Measurements from ENCODE around the gene AMBN.
"Not testable (repeated sequence)": the region's sequence is repeated elsewhere in the genome, so short reads cannot be mapped to it uniquely, and the experiment has no call there.

Gene AMBN

DNA sequence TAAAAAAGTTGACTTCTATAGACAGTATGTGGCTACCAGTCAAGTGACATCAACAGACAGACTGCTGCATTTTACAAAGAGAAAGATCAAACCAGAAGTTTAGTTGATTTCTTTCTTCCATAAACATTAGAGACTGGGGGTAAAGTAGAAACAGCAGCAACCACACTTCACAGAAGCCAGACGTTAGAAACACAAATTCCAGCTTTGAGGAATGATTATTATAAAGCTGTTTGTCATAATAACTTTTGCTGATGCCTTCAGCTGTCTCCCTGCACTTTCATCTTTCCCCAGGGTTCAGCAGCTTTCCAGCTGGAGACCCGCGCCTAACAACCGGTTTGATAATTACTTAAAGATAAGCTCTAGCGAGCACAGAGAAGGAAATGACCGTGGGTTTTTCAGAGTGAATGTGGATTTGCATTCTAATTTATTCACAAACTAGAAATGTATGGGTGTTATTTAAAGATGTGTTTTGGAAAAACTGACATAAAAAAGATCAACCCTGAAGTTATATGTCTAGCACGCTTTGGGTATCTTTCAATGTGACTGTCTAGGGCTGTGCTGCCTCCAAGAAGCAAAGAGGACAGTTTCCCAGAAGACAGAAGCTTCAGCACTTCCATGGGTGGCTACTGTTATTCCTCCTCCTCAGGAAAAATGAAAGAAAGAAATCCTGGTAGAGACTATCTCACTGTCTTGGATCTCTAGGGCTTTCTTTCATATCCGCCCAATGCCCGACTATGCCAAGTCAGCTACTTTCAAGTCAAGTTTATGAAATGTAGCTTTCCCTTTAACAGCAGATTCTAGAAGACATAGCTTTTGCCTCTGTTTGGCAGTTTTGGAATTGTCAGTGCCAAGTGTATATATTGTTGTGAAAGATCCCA is 21.5 kb downstream of the AMBN start:
- no peak for FAIRE-seq

DNA sequence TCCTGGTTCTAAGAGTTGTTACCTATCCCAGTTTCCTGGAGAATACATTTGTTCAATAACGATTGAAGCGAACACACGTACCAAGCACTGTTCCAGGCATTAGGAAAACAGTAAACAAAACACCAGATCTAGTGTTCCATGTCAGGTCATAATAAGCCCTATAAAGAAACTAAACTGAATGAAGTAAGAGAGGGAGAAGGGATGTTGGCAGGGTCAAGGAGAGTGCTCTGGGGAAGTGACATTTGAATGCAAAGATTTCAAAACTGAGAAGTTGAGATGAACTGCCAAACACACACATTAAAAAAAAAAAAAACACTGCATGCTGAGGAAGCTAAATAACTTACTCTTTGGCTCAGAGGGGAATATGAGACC is 22.1 kb downstream of the AMBN start:
- FAIRE-seq: no peak

DNA sequence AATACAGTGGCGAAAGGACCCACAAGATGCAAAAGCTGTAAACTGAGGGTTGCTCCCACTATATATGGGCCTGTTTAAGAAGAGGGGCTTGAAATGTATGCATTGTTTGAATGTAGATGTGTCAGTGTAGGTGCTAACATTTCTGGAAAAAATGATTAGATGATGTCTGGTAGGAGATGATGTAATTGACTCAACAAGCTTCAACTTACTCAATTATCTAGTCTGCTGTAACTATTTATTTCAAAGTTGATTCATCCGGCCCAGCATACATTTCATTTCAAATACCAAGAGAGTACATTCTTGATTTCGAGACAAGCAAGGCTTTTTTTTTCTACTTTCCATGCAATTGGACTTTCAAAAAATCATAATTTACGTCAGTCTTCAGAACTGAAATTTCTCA is 27.2 kb downstream of the AMBN start:
- FAIRE-seq: no peak

DNA sequence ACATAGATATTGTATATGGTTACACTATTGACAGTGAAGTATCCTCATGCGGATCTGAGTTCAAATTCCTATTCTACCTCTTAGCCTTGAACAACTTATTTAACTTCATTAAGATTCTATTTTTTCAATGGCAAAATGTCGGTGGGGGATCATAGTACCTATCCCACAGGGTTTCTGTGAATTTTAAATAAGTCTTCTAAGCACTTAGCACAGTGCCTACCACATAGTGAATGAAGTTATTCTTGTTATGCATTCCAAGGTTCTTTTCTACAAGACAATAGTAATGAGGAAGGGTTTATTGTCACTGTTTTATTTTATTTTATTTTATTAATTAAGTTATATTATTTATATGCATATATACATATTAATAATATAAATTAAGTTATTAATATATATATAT is 27.7 kb downstream of the AMBN start:
- peak; percentile 41 for FAIRE-seq

DNA sequence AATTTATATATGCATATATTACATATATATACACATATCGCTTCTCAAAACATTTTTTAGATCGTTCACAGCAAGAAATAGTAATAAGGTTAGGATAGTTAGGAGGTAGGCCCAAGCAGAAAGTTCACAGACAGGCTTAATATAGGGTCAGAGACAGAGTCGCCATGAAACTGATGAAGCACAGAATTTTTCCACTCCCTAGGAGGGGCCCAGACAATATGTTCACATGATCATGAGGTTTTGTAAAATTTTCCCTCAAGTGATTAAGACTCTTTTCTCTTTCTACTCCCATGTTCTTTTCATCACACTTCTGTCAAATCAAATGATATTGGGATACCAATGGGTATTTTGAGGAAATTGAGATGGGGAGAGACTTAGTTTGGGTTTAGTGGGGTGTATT is 31.3 kb downstream of the AMBN start:
- no peak for FAIRE-seq

DNA sequence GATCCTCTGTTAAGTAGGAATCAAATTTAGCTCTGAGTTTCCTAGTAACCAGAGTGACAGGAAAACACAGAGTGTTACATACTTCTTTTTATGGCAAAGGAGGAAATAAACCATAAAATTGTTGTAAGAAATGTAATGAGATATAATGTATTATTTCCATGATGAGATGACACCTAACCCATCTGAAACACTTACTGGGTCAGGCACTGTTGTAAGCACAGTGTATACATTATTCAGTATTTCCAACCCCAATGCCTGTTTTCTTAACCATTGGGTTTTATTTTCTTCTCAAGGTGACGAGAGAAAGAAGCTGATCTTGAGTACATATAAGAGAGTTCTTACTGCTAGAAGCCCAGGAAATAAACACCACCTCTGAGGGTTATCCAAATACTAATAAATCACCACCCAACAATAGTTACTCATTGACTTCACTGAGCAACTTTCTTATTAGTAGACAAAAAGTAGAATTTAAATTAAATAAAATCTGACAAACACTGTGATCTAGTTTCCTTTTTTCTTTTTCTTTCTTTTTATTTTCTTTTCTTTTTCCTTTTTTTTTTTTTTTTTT is 32.3 kb downstream of the AMBN start:
- peak; percentile 94 for FAIRE-seq

DNA sequence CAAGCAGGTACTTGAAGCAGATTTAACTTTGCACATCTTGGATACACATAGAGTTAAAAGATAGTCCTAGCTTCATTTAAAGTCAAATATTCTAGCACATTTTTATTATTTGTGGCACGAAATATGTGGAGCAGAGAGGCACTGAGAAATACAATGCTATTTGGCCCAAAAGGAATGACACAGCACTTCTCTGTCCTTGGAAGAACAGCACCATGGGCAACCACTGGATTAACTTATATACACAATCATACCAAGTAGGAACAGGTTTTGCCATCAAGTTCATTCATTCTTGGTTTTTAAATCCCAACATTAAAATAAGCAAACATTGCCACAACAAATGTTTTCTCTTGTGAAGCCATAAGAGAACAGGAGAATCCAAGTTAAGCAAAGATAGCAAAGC is 35.6 kb downstream of the AMBN start:
- FAIRE-seq: peak; percentile 9

DNA sequence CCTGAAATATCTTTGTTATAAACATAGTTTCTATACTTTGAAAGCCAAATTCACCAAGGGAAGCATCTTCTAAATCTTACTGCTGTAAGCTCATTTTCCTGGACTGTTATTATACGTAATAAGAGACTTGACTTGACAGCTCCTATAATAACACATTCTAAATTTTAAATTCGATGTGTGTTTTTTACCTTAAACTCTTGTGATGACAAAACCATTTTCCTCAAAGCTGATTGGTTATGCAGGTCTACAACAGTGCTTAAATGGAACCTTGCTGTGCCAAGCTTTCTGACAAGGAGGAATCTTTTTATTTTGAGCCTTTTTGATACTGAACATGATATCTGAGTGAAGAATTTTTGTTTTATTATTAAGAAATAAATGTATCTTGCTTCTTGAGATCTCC is 36.4 kb downstream of the AMBN start, which contains the start of gene ENAM:
Gene ENAM (plus strand): TSS at position 301 of the 400 bp plus-strand sequence. CDS start 757 bp downstream, outside the sequence.
- FAIRE-seq: no peak

DNA sequence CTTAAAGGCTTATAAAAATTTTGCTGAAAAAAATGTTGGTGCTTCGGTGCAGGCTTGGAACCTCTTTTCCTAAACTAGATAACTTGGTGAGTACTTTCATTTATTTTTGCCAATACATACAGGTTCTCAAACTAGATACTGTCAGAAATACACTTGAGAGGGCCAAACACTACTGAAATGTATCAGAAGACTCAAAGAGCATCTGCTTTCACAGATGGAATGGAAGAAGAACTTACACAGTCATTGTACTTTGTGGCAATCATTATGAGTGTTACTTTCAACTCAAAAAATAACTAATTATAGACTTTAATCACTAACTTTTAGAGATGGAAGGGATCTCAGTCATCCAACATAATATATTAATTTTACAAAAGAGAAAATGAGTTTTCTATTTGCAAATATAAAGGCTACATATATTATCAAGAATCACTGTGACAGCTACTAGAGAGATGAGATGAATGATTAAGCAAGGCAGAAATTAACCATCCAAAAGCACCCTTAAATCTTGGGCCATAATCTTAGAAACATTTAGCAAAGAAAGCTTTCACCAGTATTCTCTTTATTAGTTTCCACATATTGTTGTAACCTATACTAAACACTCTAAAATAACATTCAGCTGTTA is 37.5 kb downstream of the AMBN start:
- FAIRE-seq: no peak

DNA sequence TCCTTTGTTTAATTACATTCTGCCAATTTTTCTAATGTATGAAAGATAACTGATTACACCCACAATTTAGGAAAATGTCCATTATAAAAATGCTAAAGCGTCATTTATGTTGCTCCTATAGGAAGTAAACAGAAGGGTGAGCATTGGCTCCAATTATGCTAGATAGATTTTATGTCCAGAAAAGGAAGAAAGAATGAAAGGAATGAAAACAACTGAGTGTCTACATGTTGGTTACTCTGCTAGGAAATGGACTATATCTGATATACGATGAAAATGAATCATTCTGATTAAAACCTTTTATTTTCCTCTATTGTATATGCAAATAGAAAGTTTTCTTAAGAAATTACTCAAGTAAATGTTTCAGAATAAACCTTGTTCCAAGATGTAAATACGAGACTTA is 38.1 kb downstream of the AMBN start:
- no peak for FAIRE-seq

DNA sequence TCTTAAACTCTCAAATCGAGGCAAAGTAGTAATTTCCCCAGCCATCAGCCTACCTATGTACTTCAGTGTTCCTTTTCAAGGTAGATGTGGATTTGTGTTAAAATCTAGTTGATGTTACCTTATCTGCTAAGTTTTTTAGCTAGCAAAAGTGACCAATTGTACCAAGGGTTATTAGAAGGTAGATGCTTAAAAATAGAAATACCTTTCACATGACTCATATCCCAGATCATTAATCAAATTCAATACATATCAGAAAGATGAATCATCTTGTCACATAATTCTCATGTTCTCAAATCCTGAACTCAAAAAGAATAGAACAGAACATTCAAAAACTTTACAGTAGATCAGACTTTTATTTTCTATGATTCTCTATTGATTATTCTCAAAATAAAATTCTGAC is 40.0 kb downstream of the AMBN start:
- peak; percentile 88 for FAIRE-seq

DNA sequence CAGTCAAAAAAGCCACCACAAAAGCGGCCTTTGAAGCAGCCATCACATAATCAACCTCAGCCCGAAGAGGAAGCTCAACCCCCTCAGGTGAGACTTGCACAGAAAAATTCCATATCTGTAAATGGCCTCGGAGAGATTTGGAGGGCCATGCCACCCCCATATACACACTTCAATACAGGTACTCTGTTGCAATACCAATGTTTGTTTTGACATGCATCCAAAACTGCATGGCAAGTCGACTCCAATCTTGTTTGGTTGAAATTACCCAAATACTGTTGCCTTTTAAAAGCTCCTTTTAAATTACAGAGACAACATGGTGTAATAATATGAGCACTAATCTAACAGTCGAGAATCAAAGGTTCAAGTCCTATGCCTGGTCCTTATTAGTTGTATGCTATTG is 42.4 kb downstream of the AMBN start:
- FAIRE-seq: no peak

DNA sequence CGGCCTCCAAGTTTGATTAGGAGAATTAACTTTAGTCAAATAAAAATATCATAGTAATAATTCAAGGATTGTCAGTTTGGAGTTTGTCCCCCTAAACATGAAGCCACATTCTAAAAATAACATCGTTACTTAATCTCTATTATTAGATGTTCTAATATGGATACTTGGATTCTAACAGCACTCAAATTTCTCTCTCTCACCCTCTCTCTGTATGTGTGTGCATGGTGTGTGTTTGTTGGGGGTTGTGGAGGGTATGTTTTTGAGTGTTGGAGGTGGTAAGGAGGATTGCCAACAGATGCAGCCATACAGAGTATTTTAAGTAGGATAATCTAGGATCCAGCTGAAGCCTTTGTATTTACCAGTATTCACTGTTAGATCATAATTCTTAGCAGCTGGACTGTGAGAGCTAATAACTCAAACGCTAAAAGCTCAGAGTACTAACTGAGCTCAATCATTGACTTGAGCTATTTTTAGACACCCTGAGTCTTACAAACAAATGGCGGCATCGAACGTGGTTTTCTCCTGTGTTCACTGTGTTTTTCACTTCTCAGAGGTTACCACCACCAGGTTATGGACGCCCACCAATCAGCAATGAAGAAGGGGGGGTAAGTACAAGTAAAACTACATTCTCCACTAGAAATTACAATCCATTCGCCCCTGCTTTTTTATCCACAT is 45.3 kb downstream of the AMBN start:
- peak; percentile 99 for FAIRE-seq

DNA sequence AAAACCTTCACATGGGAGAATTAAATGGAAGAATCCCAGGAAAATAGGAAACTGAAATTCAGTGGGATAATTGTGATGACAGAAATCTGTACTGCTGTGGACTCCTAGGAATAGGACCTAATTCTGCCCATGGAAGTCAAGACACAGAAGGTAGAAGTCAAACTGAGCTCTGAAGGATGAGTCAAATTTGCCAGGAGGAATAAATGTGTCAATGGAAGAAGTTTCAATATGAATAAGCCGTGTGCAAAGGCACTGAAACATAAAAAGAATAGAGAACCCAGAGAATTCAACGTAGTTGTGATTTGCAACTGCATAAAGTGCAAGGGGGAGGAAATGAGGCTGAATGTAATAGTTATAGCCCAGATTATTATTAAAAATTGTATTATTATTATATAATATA is 48.1 kb downstream of the AMBN start:
- FAIRE-seq: no peak

DNA sequence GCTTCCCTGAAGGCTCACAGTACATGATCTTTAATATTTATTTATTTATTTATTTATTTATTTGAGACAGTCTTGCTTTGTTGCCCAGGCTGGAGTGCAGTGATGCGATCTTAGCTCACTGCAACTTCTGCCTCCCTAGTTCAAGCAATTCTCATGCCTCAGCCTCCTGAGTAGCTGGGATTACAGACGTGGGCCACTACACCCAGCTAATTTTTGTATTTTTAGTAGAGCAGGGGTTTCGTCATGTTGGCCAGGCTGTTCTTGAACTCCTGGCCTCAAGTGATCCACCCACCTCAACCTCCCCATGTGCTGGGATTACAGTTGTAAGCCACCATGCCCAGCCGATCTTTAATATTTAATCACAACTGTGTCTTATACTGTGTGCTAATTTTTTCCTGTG is 58.7 kb downstream of the AMBN start:
- not testable (repeated sequence) for FAIRE-seq

DNA sequence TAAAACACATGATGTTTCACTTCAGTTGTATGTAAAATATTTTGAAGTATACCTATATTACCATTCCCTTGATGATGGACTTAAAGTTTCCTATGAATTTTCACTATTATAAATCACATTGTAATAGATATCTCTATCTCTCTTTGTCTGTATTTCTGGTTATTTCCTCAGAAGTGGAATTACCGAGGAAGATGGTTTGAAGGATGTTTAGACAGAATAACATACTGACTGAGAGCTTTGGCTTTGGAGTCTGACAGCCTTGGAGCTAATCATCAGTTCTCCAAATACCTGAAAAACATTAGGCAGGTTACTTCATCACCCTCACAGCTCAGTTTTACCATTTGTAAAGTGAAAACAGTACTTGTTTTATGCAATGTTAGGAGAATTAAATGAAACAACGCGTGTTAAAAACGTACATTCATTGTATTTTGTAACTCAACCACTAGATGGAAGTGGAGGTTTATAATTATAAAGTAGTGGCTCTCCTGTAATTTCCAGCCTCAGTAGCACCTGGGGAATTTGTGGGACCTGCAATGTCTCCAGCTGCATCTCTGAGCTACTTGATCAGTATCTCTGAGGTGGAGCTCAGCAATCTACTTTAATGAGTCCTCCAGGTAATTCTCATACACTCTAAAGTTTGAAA is 59.9 kb downstream of the AMBN start:
- FAIRE-seq: peak; percentile 97

DNA sequence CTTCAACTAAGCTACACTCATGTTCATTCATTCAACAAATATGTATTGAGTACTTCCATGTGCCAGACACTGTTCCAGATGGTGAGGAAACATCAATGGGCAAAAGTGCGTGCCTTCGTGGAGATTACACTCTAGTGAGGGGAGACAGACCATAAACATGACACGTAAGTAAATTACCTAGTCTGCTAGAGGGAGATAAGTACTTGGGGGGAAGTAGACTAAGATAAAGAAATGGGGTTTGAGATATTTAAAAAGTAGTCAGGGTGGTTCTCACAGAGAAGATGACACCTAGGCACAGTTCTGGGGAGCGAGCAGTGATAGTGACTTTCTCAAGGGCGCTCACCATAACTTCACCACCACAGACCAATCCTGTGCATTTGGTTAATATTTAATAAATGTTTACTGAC is 62.6 kb downstream of the AMBN start:
- no peak for FAIRE-seq
